T-cell (primary cell): ENCODE results near the gene FASTK. TPM values are rescaled to one million over a fixed set of nuclear protein-coding genes. Genes with fewer than 3 reads are reported as not detected.

Source experiments
- ATAC-seq, 4 experiments: fragments of 200-7000 bp in 3 of 4; fragments of 150-1000 bp in 1 of 4; cut with Tn5 transposase; replicated peaks in 1 of 4; 1 replicate in 3 of 4; 2 replicates in 1 of 4; pipeline ENCODE4 v1.10.0; 2021; ENCODE audit warnings: moderate library complexity in 3 of 4, mild to moderate bottlenecking in 2 of 4, moderate number of reproducible peaks in 1 of 4
- CTCF ChIA-PET, 2 donors: fragments of 300-600 bp; sonication (Branson Sonifier 250); formaldehyde crosslinking; loops; one replicate each; lab custom pipeline; 2022; ENCODE audit warnings: antibody characterized with exemption in 2 of 2; lab: Charles Lee
- POLR2A ChIA-PET, 2 donors: fragments of 300-600 bp; sonication (Branson Sonifier 250); formaldehyde crosslinking; loops; one replicate each; lab custom pipeline; 2022; ENCODE audit warnings: antibody characterized with exemption in 2 of 2; lab: Charles Lee
- DNase-seq, 35 experiments: peaks; one replicate each; pipeline versions ENCODE4 v3.0.0 to v3.0.0-alpha.2; 2013 to 2023
- H3K27ac ChIP-seq: one replicate; pipeline ENCODE4 v1.5.1; 2013; ENCODE audit warnings: low read length
- H3K27me3 ChIP-seq, 2 experiments: replicated peaks in 1 of 2; 1 replicate in 1 of 2; 2 replicates in 1 of 2; pipeline versions ENCODE4 v1.6.1 to v1.7.0; 2013; ENCODE audit warnings: low read length in 1 of 2, mixed read lengths in 1 of 2; ENCODE audit not compliant: control insufficient read depth in 2 of 2, insufficient read depth in 2 of 2; ENCODE audit errors: extremely low read depth in 1 of 2
- H3K36me3 ChIP-seq, 2 donors: 1 replicate in 1 of 2; 2 replicates in 1 of 2; pipeline versions ENCODE4 v1.6.1 to v1.7.0; 2013; ENCODE audit warnings: low read length in 1 of 2; ENCODE audit not compliant: control insufficient read depth in 2 of 2, insufficient read depth in 1 of 2; ENCODE audit errors: extremely low read depth in 1 of 2
- H3K4me1 ChIP-seq, 2 experiments: 1 replicate in 1 of 2; 2 replicates in 1 of 2; pipeline versions ENCODE4 v1.6.1 to v1.7.0; 2013; ENCODE audit warnings: low read length in 2 of 2, mixed read lengths in 1 of 2; ENCODE audit not compliant: insufficient read depth in 2 of 2, control insufficient read depth in 1 of 2; ENCODE audit errors: extremely low read depth in 1 of 2
- H3K4me3 ChIP-seq, 2 donors: 1 replicate in 1 of 2; 2 replicates in 1 of 2; pipeline versions ENCODE4 v1.5.1 to v1.7.0; 2013; ENCODE audit warnings: mild to moderate bottlenecking in 2 of 2, low read length in 1 of 2, moderate library complexity in 1 of 2; ENCODE audit not compliant: control insufficient read depth in 1 of 2; ENCODE audit errors: extremely low read depth in 1 of 2
- H3K9me3 ChIP-seq: 2 replicates; pipeline ENCODE4 v1.7.0; 2013
- H3K27ac Mint-ChIP-seq, 2 donors: one replicate each; pipeline ENCODE4 v1.8.0; 2020 to 2021; ENCODE audit warnings: mild to moderate bottlenecking in 2 of 2, mixed read lengths in 2 of 2
- H3K27me3 Mint-ChIP-seq, 2 donors: one replicate each; pipeline ENCODE4 v1.8.0; 2021 to 2022; ENCODE audit warnings: mixed read lengths in 2 of 2
- H3K36me3 Mint-ChIP-seq: one replicate; pipeline ENCODE4 v1.8.0; 2021; ENCODE audit warnings: mixed read lengths
- H3K4me1 Mint-ChIP-seq, 3 donors: one replicate each; pipeline ENCODE4 v1.8.0; 2020 to 2022; ENCODE audit warnings: mixed read lengths in 3 of 3, mild to moderate bottlenecking in 1 of 3
- H3K4me3 Mint-ChIP-seq, 3 donors: one replicate each; pipeline ENCODE4 v1.8.0; 2020 to 2022; ENCODE audit warnings: mild to moderate bottlenecking in 3 of 3, mixed read lengths in 3 of 3, moderate library complexity in 3 of 3
- H3K9me3 Mint-ChIP-seq, 3 donors: one replicate each; pipeline ENCODE4 v1.8.0; 2020 to 2022; ENCODE audit warnings: mixed read lengths in 3 of 3
- WGBS: methylation state at CpG from one replicate; pipeline ENCODE4 v1.1.5; 2013; ENCODE audit warnings: missing lambda C conversion rate; ENCODE audit not compliant: insufficient coverage; 5-methylcytosine and 5-hydroxymethylcytosine counted together
- total RNA-seq, 35 experiments: library from RNA in 6 of 35; stranded (reverse) in 6 of 35; fragments of 120-200 nt in 1 of 35; gene quantifications; one replicate each; pipeline versions ENCODE4 v1.2.1 to v1.2.4 and lab custom pipeline; 2013 to 2026

The FASTK gene
- total RNA-seq, 5 donors from 2014 or later (not counting 1 experiment from before 2014, with no cell fraction given) = 98.8 to 157 (median 151) TPM

DNA sequence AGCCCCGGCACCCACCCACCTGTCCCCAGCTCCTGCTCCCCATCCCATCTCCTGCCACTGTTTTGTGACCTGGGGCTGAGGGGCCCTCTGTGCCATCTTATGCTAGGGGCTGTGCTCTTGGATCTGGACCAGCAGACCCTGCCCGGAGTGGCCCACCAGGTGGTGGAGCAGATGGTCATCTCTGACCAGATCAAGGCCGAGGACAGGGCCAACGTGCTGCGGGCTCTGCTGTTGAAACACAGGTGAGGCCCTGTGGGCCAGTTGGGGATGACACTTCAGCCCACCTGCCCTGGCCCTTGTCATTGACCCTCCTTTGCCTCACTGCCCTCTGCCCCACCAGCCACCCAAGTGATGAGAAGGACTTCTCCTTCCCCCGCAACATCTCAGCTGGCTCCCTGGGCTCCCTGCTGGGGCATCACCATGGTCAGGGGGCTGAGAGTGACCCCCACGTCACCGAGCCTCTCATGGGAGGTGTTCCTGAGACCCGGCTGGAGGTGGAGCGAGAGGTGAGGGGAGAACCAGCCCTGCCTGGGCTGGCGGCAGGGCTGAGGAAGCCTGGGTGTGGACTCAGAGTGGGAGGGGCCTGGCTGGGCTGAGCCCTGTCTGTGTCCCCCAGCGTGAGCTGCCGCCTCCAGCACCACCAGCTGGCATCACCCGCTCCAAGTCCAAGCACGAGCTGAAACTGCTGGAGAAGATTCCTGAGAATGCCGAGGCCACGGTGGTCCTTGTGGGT lies 10.6 kb downstream of the FASTK start:
- ChIA-PET POLR2A (no interaction called here), CTCF (interaction anchor here in 1 of 2 donors (0.6 kb wide), 1 partner anchor 9 kb away, joined by 3 read pairs; no protein-coding TSS in a partner anchor)
- Histone ChIP-seq H3K27ac (no peak overlapping the region), H3K4me3 (no peak overlapping the region), H3K36me3 (peaks cover 39 to 72% of the 10 kb centered on the region in 2 donors), H3K4me1 (no peaks in the 10 kb centered on the region), H3K27me3 (no peaks in the 10 kb centered on the region), H3K9me3 (no peaks in the 10 kb centered on the region)
- 96% methylated on average over 11 of the region's 17 CpGs for WGBS
- DNase-seq = no peak
- H3K27me3 Mint-ChIP-seq = no peaks in the 10 kb centered on the region
- H3K9me3 Mint-ChIP-seq = no peaks in the 10 kb centered on the region
- H3K27ac Mint-ChIP-seq = no peak overlapping the region
- no peak overlapping the region for H3K4me3 Mint-ChIP-seq
- no peak for ATAC-seq
- H3K4me1 Mint-ChIP-seq = no peaks in the 10 kb centered on the region
- peaks cover 38% of the 10 kb centered on the region for H3K36me3 Mint-ChIP-seq

DNA sequence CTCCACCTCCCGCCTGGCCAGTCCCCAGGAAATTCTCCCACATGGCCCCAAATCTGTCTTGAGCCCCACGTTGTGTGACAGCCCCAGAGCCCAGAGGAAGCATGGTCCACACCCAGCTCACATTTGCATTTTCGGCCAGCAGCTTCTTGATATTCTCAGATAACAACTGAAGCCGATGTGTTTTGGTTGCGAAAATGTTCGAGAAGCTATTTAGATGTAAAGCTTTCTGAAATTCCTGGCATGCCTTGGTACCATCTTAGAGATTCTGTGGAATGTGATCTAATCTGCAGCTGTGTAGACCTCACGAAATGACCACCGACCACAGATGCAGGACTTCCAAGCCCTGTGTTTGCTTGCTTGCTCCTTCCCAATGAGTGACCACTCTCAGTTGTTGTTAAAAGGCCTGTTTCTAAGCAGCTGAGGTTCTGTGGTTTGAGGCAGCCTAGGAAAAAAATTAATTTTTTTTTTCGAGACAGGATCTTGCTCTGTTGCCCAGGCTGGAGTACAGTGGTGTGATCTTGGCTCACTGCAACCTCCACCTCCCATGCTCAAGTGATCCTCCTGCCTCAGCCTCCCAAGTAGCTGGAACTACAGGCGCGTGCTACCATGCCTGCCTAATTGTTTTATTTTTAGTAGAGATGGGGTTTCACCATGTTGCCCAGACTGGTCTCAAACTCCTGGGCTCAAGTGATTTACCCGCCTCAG lies 12.4 kb downstream of the FASTK start:
- no peak overlapping the region for H3K4me3 ChIP-seq
- ATAC-seq (no peak), DNase-seq (no peak)
- Mint-ChIP-seq H3K4me1 (no peaks in the 10 kb centered on the region), H3K27me3 (no peaks in the 10 kb centered on the region), H3K36me3 (peaks cover 34% of the 10 kb centered on the region), H3K9me3 (no peaks in the 10 kb centered on the region), H3K27ac (no peak overlapping the region), H3K4me3 (no peak overlapping the region)
- H3K27me3 ChIP-seq = no peaks in the 10 kb centered on the region
- H3K4me1 ChIP-seq = no peaks in the 10 kb centered on the region
- ChIA-PET CTCF (interaction anchor here in 1 of 2 donors (0.6 kb wide), 1 partner anchor 1228 kb away, joined by 3 read pairs; no protein-coding TSS in a partner anchor), POLR2A (no interaction called here)
- no peaks in the 10 kb centered on the region for H3K9me3 ChIP-seq
- H3K36me3 ChIP-seq = peaks cover 27 to 64% of the 10 kb centered on the region in 2 donors
- 90% methylated on average over 10 of the region's 12 CpGs for WGBS
- H3K27ac ChIP-seq = no peak overlapping the region

DNA sequence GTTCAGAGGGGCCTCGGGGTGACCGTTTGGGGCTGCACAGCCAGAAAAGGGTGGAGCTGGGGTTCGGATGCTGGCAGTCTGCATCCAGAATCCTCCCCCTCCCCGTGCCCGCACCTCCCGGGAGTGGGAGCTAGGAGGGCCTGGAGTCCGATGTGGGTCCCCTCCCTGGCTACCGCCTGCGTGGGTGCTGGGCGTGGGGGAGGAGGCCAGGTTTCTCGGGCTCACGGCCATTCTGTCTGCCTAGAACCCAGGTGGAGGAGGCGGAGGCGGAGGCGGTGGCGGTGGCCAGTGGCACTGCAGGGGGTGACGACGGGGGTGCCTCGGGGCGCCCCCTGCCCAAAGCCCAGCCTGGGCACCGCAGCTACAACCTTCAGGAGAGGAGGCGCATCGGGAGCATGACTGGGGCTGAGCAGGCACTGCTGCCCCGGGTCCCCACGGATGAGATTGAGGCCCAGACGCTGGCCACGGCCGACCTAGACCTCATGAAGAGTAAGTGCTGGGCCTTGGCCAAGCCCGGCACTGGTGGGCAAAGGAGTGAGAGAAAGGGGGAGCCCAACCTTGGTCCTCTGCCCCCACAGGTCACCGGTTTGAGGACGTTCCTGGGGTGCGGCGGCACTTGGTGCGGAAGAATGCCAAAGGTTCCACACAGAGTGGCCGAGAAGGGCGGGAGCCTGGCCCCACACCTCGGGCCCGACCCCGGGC lies 14.2 kb downstream of the FASTK start:
- Histone ChIP-seq H3K4me3 (no peak overlapping the region), H3K4me1 (peaks cover 0 to 10% of the 10 kb centered on the region in 2 experiments), H3K9me3 (no peaks in the 10 kb centered on the region), H3K36me3 (peaks cover 21 to 59% of the 10 kb centered on the region in 2 donors), H3K27me3 (no peaks in the 10 kb centered on the region), H3K27ac (no peak overlapping the region)
- Mint-ChIP-seq H3K4me1 (peaks cover 4 to 6% (median 5%) of the 10 kb centered on the region in 3 donors), H3K4me3 (no peak overlapping the region), H3K9me3 (no peaks in the 10 kb centered on the region), H3K27ac (no peak overlapping the region), H3K36me3 (peaks cover 30% of the 10 kb centered on the region), H3K27me3 (no peaks in the 10 kb centered on the region)
- ATAC-seq = no peak
- whole genome bisulfite sequencing = 97% methylated on average over 23 of the region's 39 CpGs
- DNase-seq = no peak
- CTCF ChIA-PET = no interaction called here
- POLR2A ChIA-PET = no interaction called here

DNA sequence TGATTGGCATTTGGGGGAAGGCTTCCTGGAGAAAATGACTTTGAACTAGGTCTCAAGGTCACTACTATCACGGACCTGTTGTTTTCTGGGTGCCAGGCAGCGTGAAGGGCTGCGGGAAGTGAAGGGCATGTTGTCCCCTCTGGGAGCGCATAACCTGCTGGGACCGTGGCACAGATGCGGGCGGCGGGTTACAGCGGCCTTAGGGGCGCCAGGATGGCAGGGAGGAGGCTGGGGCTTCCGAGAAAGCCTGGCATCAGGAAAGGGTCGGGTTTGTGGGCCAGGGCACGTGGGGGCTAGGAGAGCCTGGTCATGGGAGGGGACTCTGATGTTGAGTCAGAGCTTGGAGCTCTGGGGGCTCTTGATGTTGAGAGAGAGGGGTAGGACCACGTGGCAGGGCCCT lies 15.1 kb downstream of the FASTK start:
- 97% methylated on average over 12 of the region's 14 CpGs for WGBS
- no peaks in the 10 kb centered on the region for H3K9me3 Mint-ChIP-seq
- ATAC-seq (no peak), DNase-seq (no peak)
- no peak overlapping the region for H3K4me3 ChIP-seq
- no peak overlapping the region for H3K4me3 Mint-ChIP-seq
- no peaks in the 10 kb centered on the region for H3K27me3 ChIP-seq
- POLR2A ChIA-PET = no interaction called here
- H3K27ac Mint-ChIP-seq = no peak overlapping the region
- H3K27me3 Mint-ChIP-seq = no peaks in the 10 kb centered on the region
- H3K9me3 ChIP-seq = no peaks in the 10 kb centered on the region
- peaks cover 1 to 19% of the 10 kb centered on the region in 2 experiments for H3K4me1 ChIP-seq
- H3K36me3 Mint-ChIP-seq = peaks cover 28% of the 10 kb centered on the region
- CTCF ChIA-PET = no interaction called here
- H3K36me3 ChIP-seq = peaks cover 21 to 54% of the 10 kb centered on the region in 2 donors
- no peak overlapping the region for H3K27ac ChIP-seq
- peaks cover 10 to 14% (median 13%) of the 10 kb centered on the region in 3 donors for H3K4me1 Mint-ChIP-seq

DNA sequence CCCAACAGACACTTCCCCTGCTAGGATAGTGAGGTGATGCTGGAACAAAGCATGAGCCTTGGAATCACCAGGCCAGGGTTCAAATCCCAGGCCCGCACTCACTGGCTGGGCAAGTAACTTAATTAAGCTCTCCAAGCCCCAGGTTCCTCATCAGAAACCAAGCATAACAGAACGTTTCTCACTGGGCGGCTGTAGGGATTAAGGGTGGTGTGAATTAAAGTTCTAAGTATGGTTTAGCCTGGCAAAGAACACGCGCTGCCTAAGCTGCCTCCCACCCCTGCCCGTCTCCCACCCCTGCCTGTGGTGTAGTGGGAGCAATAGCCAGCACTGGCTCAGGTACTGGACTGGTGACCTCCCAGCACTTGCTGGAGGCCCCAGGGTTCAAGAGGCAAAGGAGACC lies 15.6 kb downstream of the FASTK start:
- Histone ChIP-seq H3K27ac (no peak overlapping the region), H3K4me1 (peaks cover 6 to 25% of the 10 kb centered on the region in 2 experiments), H3K36me3 (peaks cover 16 to 48% of the 10 kb centered on the region in 2 donors), H3K27me3 (no peaks in the 10 kb centered on the region), H3K4me3 (no peak overlapping the region), H3K9me3 (no peaks in the 10 kb centered on the region)
- no peaks in the 10 kb centered on the region for H3K27me3 Mint-ChIP-seq
- DNase-seq (no peak), ATAC-seq (no peak)
- peaks cover 13 to 18% (median 18%) of the 10 kb centered on the region in 3 donors for H3K4me1 Mint-ChIP-seq
- H3K9me3 Mint-ChIP-seq = no peaks in the 10 kb centered on the region
- ChIA-PET POLR2A (no interaction called here), CTCF (no interaction called here)
- no CpG with 5 or more reads among the region's 6 CpGs for WGBS
- H3K36me3 Mint-ChIP-seq = peaks cover 25% of the 10 kb centered on the region
- H3K27ac Mint-ChIP-seq = no peak overlapping the region
- no peak overlapping the region for H3K4me3 Mint-ChIP-seq

DNA sequence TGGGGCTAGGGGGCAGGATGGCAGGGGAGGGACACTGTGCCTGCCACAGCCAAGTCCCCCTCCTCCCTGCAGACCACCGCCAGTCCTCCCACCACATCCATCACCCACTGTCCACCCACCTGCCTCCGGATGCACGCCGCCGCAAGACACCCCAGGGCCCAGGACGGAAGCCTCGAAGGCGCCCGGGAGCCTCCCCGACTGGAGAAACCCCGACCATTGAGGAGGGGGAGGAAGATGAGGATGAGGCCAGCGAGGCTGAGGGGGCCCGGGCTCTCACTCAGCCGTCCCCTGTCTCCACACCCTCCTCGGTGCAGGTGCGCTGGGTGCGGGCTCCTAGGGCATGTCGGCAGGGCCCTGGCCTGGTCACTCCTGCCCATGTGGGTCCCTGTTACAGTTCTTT lies 16.2 kb downstream of the FASTK start:
- Mint-ChIP-seq H3K4me1 (peaks cover 13 to 19% (median 18%) of the 10 kb centered on the region in 3 donors), H3K36me3 (peaks cover 25% of the 10 kb centered on the region), H3K27ac (no peak overlapping the region), H3K27me3 (no peaks in the 10 kb centered on the region), H3K4me3 (no peak overlapping the region), H3K9me3 (no peaks in the 10 kb centered on the region)
- Histone ChIP-seq H3K4me3 (no peak overlapping the region), H3K27me3 (no peaks in the 10 kb centered on the region), H3K36me3 (peaks cover 12 to 43% of the 10 kb centered on the region in 2 donors), H3K4me1 (peaks cover 7 to 27% of the 10 kb centered on the region in 2 experiments), H3K9me3 (no peaks in the 10 kb centered on the region), H3K27ac (no peak overlapping the region)
- CTCF ChIA-PET = no interaction called here
- POLR2A ChIA-PET = no interaction called here
- 97% methylated on average over 5 of the region's 18 CpGs for WGBS
- DNase-seq (no peak), ATAC-seq (no peak)
